ENCODE measurements around the gene VPS13D.
"Not testable (repeated sequence)": the region's sequence is repeated elsewhere in the genome, so short reads cannot be mapped to it uniquely, and the experiment has no call there.

Gene VPS13D

DNA sequence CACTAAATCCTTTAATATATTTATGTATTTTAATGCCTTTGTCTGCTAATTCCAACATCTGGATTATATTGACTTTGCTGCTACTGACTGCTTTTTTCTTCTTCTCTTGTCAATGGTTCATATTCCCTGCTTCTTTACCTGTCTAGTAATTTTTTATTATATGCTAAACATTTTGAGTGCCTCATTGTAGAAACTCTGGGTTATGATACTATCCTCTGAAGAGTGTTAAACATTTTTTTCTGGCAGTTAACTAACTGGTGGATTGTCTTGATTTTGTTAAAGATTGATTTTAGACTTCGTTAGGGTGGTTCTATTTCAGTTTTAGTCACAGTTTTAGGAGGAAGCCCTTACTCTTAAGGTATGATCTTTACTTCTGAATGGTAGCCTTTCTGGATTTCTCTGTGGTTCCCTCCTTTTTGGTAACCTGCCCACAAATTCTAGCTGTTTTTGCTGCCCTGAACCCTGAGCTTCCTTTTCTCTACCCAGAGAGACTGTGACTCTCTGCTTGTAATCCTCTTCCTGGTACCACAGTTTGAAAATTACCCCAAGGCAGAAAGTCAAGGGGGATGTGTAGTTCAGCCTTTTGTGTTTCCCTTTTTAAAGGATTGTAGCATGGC lies 306.3 kb downstream of the VPS13D start:
- TF ChIP-seq MAX (IDR thresholded peaks at IDR 0.05; ENCODE audit: low read depth, low read length): no peak
- TF ChIP-seq CTCF (IDR thresholded peaks at IDR 0.05; ENCODE audit: low read depth, low read length): no peak
- TF ChIP-seq POLR2A (IDR thresholded peaks at IDR 0.05; ENCODE audit: extremely low read depth, insufficient read length): no peak
- TF ChIP-seq MYC (IDR thresholded peaks at IDR 0.05; ENCODE audit: low read depth, low read length): no peak
- DNase-seq (ENCODE audit: low read depth): no peak
- no peak overlapping the region for H3K4me3 ChIP-seq (ENCODE audit: low read depth, low read length)

GRCh38 chr1:12537294-12537693 lies 307.5 kb downstream of the VPS13D start:
- no peak for TF ChIP-seq MAX (IDR thresholded peaks at IDR 0.05; ENCODE audit: low read depth, low read length)
- no peak for TF ChIP-seq MYC (IDR thresholded peaks at IDR 0.05; ENCODE audit: low read depth, low read length)
- TF ChIP-seq CTCF (IDR thresholded peaks at IDR 0.05; ENCODE audit: low read depth, low read length): no peak
- no peak for TF ChIP-seq POLR2A (IDR thresholded peaks at IDR 0.05; ENCODE audit: extremely low read depth, insufficient read length)
- H3K4me3 ChIP-seq (ENCODE audit: low read depth, low read length): no peak overlapping the region
- no peak for DNase-seq (ENCODE audit: low read depth)

DNA sequence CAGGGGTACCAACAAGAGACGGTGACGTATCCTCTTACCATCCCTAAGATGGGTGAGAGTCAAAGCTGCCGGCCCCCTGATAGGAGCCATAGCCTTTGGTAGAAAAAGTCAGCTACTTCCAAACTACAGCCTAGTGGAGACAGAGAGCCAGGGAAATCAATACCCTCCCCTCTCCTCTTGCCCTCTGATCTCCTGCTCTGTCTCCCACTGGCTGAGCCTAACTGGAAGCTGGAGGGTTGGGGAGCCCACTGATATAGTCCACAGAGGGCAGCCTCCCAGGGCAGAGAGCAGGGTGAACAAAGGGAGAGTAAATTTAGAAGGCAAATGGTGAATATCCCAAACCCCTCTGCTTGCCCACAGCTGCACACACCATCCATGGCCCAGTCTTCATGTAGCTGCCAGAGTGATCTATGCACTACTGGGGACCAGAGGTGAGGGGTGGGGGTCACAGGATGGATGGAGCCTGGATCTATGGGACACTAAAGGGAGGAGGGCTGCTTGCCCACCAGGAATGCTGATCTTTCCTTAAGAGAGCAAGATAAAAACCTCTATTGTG lies 308.2 kb downstream of the VPS13D start:
- DNase-seq (ENCODE audit: low read depth): no peak
- TF ChIP-seq POLR2A (IDR thresholded peaks at IDR 0.05; ENCODE audit: extremely low read depth, insufficient read length) (no peak), MAX (IDR thresholded peaks at IDR 0.05; ENCODE audit: low read depth, low read length) (no peak), CTCF (IDR thresholded peaks at IDR 0.05; ENCODE audit: low read depth, low read length) (no peak), MYC (IDR thresholded peaks at IDR 0.05; ENCODE audit: low read depth, low read length) (no peak)
- no peak overlapping the region for H3K4me3 ChIP-seq (ENCODE audit: low read depth, low read length)

GRCh38 chr1:12538536-12538935 lies 308.7 kb downstream of the VPS13D start:
- DNase-seq (ENCODE audit: low read depth); H3K4me3 ChIP-seq (ENCODE audit: low read depth, low read length): not testable (repeated sequence)

GRCh38 chr1:12539320-12539704 lies 309.5 kb downstream of the VPS13D start:
- no peak overlapping the region for H3K4me3 ChIP-seq (ENCODE audit: low read depth, low read length)
- no peak for DNase-seq (ENCODE audit: low read depth)
- TF ChIP-seq CTCF (IDR thresholded peaks at IDR 0.05; ENCODE audit: low read depth, low read length): no peak
- no peak for TF ChIP-seq MAX (IDR thresholded peaks at IDR 0.05; ENCODE audit: low read depth, low read length)
- no peak for TF ChIP-seq POLR2A (IDR thresholded peaks at IDR 0.05; ENCODE audit: extremely low read depth, insufficient read length)
- no peak for TF ChIP-seq MYC (IDR thresholded peaks at IDR 0.05; ENCODE audit: low read depth, low read length)

GRCh38 chr1:12539705-12540579 lies 310.1 kb downstream of the VPS13D start:
- H3K4me3 ChIP-seq (ENCODE audit: low read depth, low read length): no peak overlapping the region
- no peak for TF ChIP-seq POLR2A (IDR thresholded peaks at IDR 0.05; ENCODE audit: extremely low read depth, insufficient read length)
- TF ChIP-seq MAX (IDR thresholded peaks at IDR 0.05; ENCODE audit: low read depth, low read length): no peak
- TF ChIP-seq CTCF (IDR thresholded peaks at IDR 0.05; ENCODE audit: low read depth, low read length): no peak
- no peak for TF ChIP-seq MYC (IDR thresholded peaks at IDR 0.05; ENCODE audit: low read depth, low read length)
- DNase-seq (ENCODE audit: low read depth): peak; percentile 49
